HG03565 (cell line): ENCODE results near the gene WDSUB1.
A peak's percentile ranks its signal among the peaks of the same experiment; 100 is the strongest.

Experiments
- ATAC-seq: cut with Tn5 transposase; IDR thresholded peaks from one replicate; pipeline ENCODE4 v1.9.1; 2021; ENCODE audit warnings: mild to moderate bottlenecking, moderate library complexity; ENCODE audit not compliant: unreplicated experiment

WDSUB1 gene

GRCh38 chr2:159266554-159266953, 19.9 kb downstream of the WDSUB1 start:
- peak; percentile 78 for ATAC-seq

- ATAC-seq, result no peak
These were observed 21.3 kb downstream of the WDSUB1 start for GRCh38 chr2:159265171-159265576.

GRCh38 chr2:159262904-159263303, 23.6 kb downstream of the WDSUB1 start:
- ATAC-seq, result no peak

- ATAC-seq, result no peak
These were observed 24.3 kb downstream of the WDSUB1 start for GRCh38 chr2:159262226-159262625.

- ATAC-seq, result no peak
These were observed 30.3 kb downstream of the WDSUB1 start for GRCh38 chr2:159256159-159256558.

- no peak for ATAC-seq
These were observed 33.6 kb downstream of the WDSUB1 start for GRCh38 chr2:159252905-159253304.

GRCh38 chr2:159251296-159252173, 35.0 kb downstream of the WDSUB1 start:
- ATAC-seq, result no peak

GRCh38 chr2:159249990-159250715, 36.4 kb downstream of the WDSUB1 start:
- no peak for ATAC-seq

- ATAC-seq, result no peak
These were observed 40.0 kb downstream of the WDSUB1 start for GRCh38 chr2:159246325-159246988.

GRCh38 chr2:159243529-159243928, 43.0 kb downstream of the WDSUB1 start:
- no peak for ATAC-seq

- ATAC-seq, result no peak
These were observed 51.6 kb downstream of the WDSUB1 start for GRCh38 chr2:159234868-159235267.

- no peak for ATAC-seq
These were observed 53.9 kb downstream of the WDSUB1 start for GRCh38 chr2:159232456-159233170.

- ATAC-seq, result no peak
These were observed 56.2 kb downstream of the WDSUB1 start for GRCh38 chr2:159230145-159230877.

- no peak for ATAC-seq
These were observed 56.9 kb downstream of the WDSUB1 start for GRCh38 chr2:159229476-159230144.

GRCh38 chr2:159228081-159228581, 58.4 kb downstream of the WDSUB1 start:
- ATAC-seq, result no peak

- no peak for ATAC-seq
These were observed 59.0 kb downstream of the WDSUB1 start for GRCh38 chr2:159227467-159227866.

GRCh38 chr2:159226608-159227385, 59.7 kb downstream of the WDSUB1 start:
- no peak for ATAC-seq

- ATAC-seq, result peak; percentile 62
These were observed 60.4 kb downstream of the WDSUB1 start for GRCh38 chr2:159226059-159226461.
